Keratinocyte (primary cell): Measurements from ENCODE around the gene A2M. TPM values are rescaled to one million over a fixed set of nuclear protein-coding genes. Genes with fewer than 3 reads are reported as not detected.

Source experiments
- DNase-seq: peaks from one replicate; pipeline ENCODE4 v3.0.0-alpha.2; 2011; ENCODE audit warnings: low read depth, missing footprints, low spot score
- FAIRE-seq: peaks from 2 replicates; lab custom pipeline; 2011; peaks lifted over from hg19 to GRCh38; lab: Jason Lieb, UNC
- H2AFZ ChIP-seq: 2 replicates; pipeline ENCODE4 v1.6.0; 2012; ENCODE audit warnings: low read length, control low read depth, inconsistent platforms; ENCODE audit not compliant: control insufficient read depth
- H3K27ac ChIP-seq: 2 replicates; pipeline ENCODE4 v1.5.1; 2011; ENCODE audit warnings: low read length; ENCODE audit not compliant: control insufficient read depth, insufficient read depth
- H3K27me3 ChIP-seq: 3 replicates; pipeline ENCODE4 v1.6.0; 2011; ENCODE audit warnings: low read length; ENCODE audit not compliant: control insufficient read depth, insufficient read depth; ENCODE audit errors: extremely low read depth
- H3K36me3 ChIP-seq, 2 experiments: 2 replicates in 1 of 2; 3 replicates in 1 of 2; pipeline ENCODE4 v1.5.1; 2011; ENCODE audit warnings: low read length in 2 of 2, mild to moderate bottlenecking in 1 of 2; ENCODE audit not compliant: control insufficient read depth in 2 of 2, insufficient read depth in 2 of 2; ENCODE audit errors: extremely low read depth in 1 of 2
- H3K4me1 ChIP-seq: 3 replicates; pipeline ENCODE4 v1.5.1; 2011; ENCODE audit warnings: low read length; ENCODE audit not compliant: control insufficient read depth, insufficient read depth; ENCODE audit errors: extremely low read depth
- H3K4me2 ChIP-seq: 3 replicates; pipeline ENCODE4 v1.6.0; 2011; ENCODE audit warnings: low read depth, low read length; ENCODE audit not compliant: control insufficient read depth, insufficient read depth; ENCODE audit errors: extremely low read depth
- H3K4me3 ChIP-seq, 3 experiments: fragments of 200-600 bp in 1 of 3; sonication (generic) in 1 of 3; 2 replicates in 2 of 3; 3 replicates in 1 of 3; pipeline ENCODE4 v1.5.1; 2011 to 2016; ENCODE audit warnings: low read length in 3 of 3, mild to moderate bottlenecking in 3 of 3, control low read depth in 2 of 3, inconsistent platforms in 1 of 3, low read depth in 1 of 3, mixed read lengths in 1 of 3, mixed run types in 1 of 3, moderate library complexity in 1 of 3; ENCODE audit not compliant: control insufficient read depth in 2 of 3, insufficient read depth in 2 of 3; ENCODE audit errors: extremely low read depth in 1 of 3
- H3K79me2 ChIP-seq: 2 replicates; pipeline ENCODE4 v1.6.0; 2012; ENCODE audit warnings: low read length; ENCODE audit not compliant: control insufficient read depth, insufficient read depth
- H3K9ac ChIP-seq: 3 replicates; pipeline ENCODE4 v1.6.0; 2011; ENCODE audit warnings: low read length; ENCODE audit not compliant: control insufficient read depth, insufficient read depth; ENCODE audit errors: extremely low read depth
- H3K9me1 ChIP-seq: 3 replicates; pipeline ENCODE4 v1.6.0; 2011; ENCODE audit warnings: low read length; ENCODE audit not compliant: control insufficient read depth, insufficient read depth; ENCODE audit errors: extremely low read depth
- H3K9me3 ChIP-seq: 2 replicates; pipeline ENCODE4 v1.5.1; 2012; ENCODE audit warnings: low read depth, low read length; ENCODE audit not compliant: control insufficient read depth
- H4K20me1 ChIP-seq: 3 replicates; pipeline ENCODE4 v1.6.0; 2011; ENCODE audit warnings: low read length; ENCODE audit not compliant: control insufficient read depth, insufficient read depth; ENCODE audit errors: extremely low read depth
- EZH2 ChIP-seq: IDR thresholded peaks from one replicate; pipeline ENCODE4 v1.6.1; 2012; ENCODE audit warnings: inconsistent platforms, mild to moderate bottlenecking, low read length, moderate library complexity
- dilution Hi-C: fragments of 300-500 bp; cut with MboI; formaldehyde crosslinking; loops from one replicate; pipeline ENCODE4 v1.7.0; 2020; ENCODE audit warnings: low sequenced_read_pairs; ENCODE audit not compliant: extremely low pct_ligation_motif_present
- polyA plus RNA-seq, 5 experiments: library from polyadenylated mRNA; depleted of rRNA in 3 of 5; stranded (reverse) in 3 of 5; stranded (forward) in 1 of 5; unstranded in 1 of 5; fragments of >200 nt; gene quantifications; 1 replicate in 1 of 5; 2 replicates in 3 of 5; 3 replicates in 1 of 5; pipeline versions ENCODE4 v1.2.1 to v1.2.3, GENCODE V29; 2011 to 2012; ENCODE audit warnings: missing spikeins in 2 of 5, low read depth in 1 of 5, low replicate concordance in 1 of 5
- TF ChIP-seq, protein P1 (sequence below), 3 experiments: IDR thresholded peaks in 1 of 3; conservative IDR thresholded peaks in 1 of 3; optimal IDR thresholded peaks in 1 of 3; 2 replicates in 2 of 3; 3 replicates in 1 of 3; pipeline versions ENCODE3 to v1.5.1; 2011; ENCODE audit warnings: low read length in 3 of 3, mild to moderate bottlenecking in 3 of 3, moderate library complexity in 2 of 3, control low read depth in 1 of 3, inconsistent platforms in 1 of 3; ENCODE audit not compliant: insufficient read depth in 2 of 3; ENCODE audit errors: extremely low read depth in 1 of 3

Gene A2M
- polyA plus RNA-seq, 1 donor (not counting 4 experiments of a cell fraction or from before 2014, with no cell fraction given), result 0.49 TPM

DNA sequence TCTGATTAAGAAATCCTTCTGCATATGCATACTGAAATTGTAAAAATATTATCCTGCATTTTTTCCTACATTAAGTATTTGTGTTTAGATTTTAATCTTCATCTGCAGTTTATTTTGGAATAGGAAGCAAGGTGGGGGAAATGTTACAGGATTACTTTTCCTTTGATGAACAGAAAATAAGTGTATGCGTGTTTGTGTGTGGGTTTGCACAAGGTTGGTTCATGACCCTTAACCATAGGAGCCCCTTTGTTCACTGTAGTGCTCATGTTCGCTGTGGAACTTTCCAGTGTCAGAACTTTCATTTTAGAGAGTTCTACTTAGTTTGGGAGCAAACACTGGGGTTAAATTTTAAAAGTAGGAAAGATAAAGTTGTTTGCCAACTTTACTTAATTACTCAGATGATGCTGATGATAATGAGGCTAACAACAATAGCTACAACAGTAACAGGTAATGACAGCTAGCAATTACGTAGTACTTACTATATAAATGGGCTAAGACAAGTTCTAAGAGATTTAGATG lies 6.4 kb upstream of the A2M start:
- H3K27me3 ChIP-seq, result no peaks in the 10 kb centered on the region
- no peaks in the 10 kb centered on the region for H3K79me2 ChIP-seq
- dilution Hi-C loops, result no loop called here
- H3K4me3 ChIP-seq, result no peak overlapping the region
- no peaks in the 10 kb centered on the region for H4K20me1 ChIP-seq
- no peaks in the 10 kb centered on the region for H3K9me3 ChIP-seq
- no peak overlapping the region for H3K27ac ChIP-seq
- no peak overlapping the region for H2AFZ ChIP-seq
- H3K36me3 ChIP-seq, result no peaks in the 10 kb centered on the region
- no peak overlapping the region for H3K4me2 ChIP-seq
- no peak for FAIRE-seq
- no peaks in the 10 kb centered on the region for H3K4me1 ChIP-seq
- no peaks in the 10 kb centered on the region for H3K9me1 ChIP-seq
- H3K9ac ChIP-seq, result no peak overlapping the region
- TF ChIP-seq EZH2, result no peak
- TF ChIP-seq, protein P1, sequence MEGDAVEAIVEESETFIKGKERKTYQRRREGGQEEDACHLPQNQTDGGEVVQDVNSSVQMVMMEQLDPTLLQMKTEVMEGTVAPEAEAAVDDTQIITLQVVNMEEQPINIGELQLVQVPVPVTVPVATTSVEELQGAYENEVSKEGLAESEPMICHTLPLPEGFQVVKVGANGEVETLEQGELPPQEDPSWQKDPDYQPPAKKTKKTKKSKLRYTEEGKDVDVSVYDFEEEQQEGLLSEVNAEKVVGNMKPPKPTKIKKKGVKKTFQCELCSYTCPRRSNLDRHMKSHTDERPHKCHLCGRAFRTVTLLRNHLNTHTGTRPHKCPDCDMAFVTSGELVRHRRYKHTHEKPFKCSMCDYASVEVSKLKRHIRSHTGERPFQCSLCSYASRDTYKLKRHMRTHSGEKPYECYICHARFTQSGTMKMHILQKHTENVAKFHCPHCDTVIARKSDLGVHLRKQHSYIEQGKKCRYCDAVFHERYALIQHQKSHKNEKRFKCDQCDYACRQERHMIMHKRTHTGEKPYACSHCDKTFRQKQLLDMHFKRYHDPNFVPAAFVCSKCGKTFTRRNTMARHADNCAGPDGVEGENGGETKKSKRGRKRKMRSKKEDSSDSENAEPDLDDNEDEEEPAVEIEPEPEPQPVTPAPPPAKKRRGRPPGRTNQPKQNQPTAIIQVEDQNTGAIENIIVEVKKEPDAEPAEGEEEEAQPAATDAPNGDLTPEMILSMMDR (optimal IDR thresholded peaks at IDR 0.05 in 1 of 3, IDR thresholded peaks at IDR 0.05 in 1 of 3, conservative IDR thresholded peaks at IDR 0.05 in 1 of 3; ENCODE audit: extremely low read depth in 1 of 3, insufficient read depth in 2 of 3, low read length in 3 of 3), result no peak
- no peak for DNase-seq

DNA sequence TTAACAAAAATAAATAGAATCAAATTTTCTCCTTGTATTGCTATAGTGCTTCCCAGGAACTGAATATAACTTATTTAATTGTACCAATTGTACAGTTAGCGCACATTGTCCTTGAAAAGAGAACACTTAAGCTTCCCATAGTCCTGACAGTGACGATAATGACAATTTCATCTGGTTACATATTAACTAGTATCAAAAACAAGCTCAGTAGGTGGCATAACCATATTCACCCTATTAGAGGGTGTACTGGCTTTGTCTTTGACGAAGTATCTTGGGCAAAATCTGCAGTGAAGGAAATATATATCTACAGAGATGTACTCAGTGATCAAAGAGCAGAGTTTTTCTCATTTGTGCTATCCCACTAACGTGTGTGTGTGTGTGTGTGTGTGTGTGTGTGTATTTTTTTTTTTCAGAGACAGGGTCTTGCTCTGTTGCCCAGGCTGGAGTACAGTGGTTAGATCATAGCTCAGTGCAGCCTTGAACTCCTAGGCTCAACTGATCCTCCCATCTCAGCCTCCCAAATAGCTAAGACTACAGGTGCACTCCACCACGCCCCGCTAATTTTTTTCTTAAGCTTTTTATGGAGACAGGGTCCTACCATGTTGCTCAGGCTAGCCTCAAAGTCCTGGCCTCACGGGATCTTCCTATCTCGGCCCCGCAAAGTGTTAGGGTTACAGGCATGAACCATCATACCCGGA lies 4.9 kb upstream of the A2M start:
- DNase-seq, result no peak
- H3K4me3 ChIP-seq, result no peak overlapping the region
- H3K4me2 ChIP-seq, result no peak overlapping the region
- H3K4me1 ChIP-seq, result no peaks in the 10 kb centered on the region
- H3K79me2 ChIP-seq, result no peaks in the 10 kb centered on the region
- H3K27ac ChIP-seq, result no peak overlapping the region
- no peaks in the 10 kb centered on the region for H4K20me1 ChIP-seq
- no peaks in the 10 kb centered on the region for H3K9me3 ChIP-seq
- TF ChIP-seq, protein P1 (optimal IDR thresholded peaks at IDR 0.05 in 1 of 3, IDR thresholded peaks at IDR 0.05 in 1 of 3, conservative IDR thresholded peaks at IDR 0.05 in 1 of 3; ENCODE audit: extremely low read depth in 1 of 3, insufficient read depth in 2 of 3, low read length in 3 of 3), result no peak
- no peak for TF ChIP-seq EZH2
- no peaks in the 10 kb centered on the region for H3K27me3 ChIP-seq
- no peak for FAIRE-seq
- H3K9me1 ChIP-seq, result no peaks in the 10 kb centered on the region
- no peak overlapping the region for H2AFZ ChIP-seq
- dilution Hi-C loops, result no loop called here
- H3K9ac ChIP-seq, result no peak overlapping the region
- H3K36me3 ChIP-seq, result no peaks in the 10 kb centered on the region
